ENCODE results near the gene PAX6.

The PAX6 gene

GRCh38 chr11:31819621-31820437, 8.7 kb upstream of the PAX6 start:
- TF ChIP-seq, protein P1, sequence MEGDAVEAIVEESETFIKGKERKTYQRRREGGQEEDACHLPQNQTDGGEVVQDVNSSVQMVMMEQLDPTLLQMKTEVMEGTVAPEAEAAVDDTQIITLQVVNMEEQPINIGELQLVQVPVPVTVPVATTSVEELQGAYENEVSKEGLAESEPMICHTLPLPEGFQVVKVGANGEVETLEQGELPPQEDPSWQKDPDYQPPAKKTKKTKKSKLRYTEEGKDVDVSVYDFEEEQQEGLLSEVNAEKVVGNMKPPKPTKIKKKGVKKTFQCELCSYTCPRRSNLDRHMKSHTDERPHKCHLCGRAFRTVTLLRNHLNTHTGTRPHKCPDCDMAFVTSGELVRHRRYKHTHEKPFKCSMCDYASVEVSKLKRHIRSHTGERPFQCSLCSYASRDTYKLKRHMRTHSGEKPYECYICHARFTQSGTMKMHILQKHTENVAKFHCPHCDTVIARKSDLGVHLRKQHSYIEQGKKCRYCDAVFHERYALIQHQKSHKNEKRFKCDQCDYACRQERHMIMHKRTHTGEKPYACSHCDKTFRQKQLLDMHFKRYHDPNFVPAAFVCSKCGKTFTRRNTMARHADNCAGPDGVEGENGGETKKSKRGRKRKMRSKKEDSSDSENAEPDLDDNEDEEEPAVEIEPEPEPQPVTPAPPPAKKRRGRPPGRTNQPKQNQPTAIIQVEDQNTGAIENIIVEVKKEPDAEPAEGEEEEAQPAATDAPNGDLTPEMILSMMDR (IDR thresholded peaks at IDR 0.05; ENCODE audit: extremely low read depth, insufficient read depth, missing control alignments) = no peak
- in situ Hi-C loops (cut with MboI; ENCODE audit: low pct_unique_long_range_greater_than_20kb, low sequenced_read_pairs, unreplicated experiment) = loop anchor here (25.0 kb wide), 1 partner anchor 617 kb away; the partner anchor contains the start of gene WT1
- DNase-seq (ENCODE audit: low spot score) = peak; percentile 33

GRCh38 chr11:31818874-31819331, 7.8 kb upstream of the PAX6 start:
- in situ Hi-C loops (cut with MboI; ENCODE audit: low pct_unique_long_range_greater_than_20kb, low sequenced_read_pairs, unreplicated experiment) = loop anchor here (25.0 kb wide), 1 partner anchor 618 kb away; the partner anchor contains the start of gene WT1
- TF ChIP-seq, protein P1 (IDR thresholded peaks at IDR 0.05; ENCODE audit: extremely low read depth, insufficient read depth, missing control alignments) = no peak
- DNase-seq (ENCODE audit: low spot score) = peak; percentile 28

DNA sequence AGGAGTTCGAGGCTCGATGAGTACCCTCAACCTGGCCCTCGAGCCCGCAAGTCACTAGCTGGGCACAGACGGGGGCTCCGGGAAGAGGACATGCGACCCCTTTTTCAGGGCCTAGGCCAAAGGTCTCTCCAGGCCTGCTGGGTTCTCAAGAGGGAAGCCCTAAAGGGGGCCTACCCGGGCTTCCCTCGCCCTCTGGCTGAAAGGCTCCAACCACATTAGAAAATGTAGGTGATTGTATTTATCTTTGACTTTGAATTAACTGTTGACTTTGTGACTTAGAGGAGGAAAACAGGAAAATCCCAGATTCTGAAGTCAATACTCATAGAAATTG, 7.3 kb upstream of the PAX6 start:
- in situ Hi-C loops (cut with MboI; ENCODE audit: low pct_unique_long_range_greater_than_20kb, low sequenced_read_pairs, unreplicated experiment) = loop anchor here (25.0 kb wide), 1 partner anchor 619 kb away; the partner anchor contains the start of gene WT1
- TF ChIP-seq, protein P1 (IDR thresholded peaks at IDR 0.05; ENCODE audit: extremely low read depth, insufficient read depth, missing control alignments) = no peak
- DNase-seq (ENCODE audit: low spot score) = no peak

DNA sequence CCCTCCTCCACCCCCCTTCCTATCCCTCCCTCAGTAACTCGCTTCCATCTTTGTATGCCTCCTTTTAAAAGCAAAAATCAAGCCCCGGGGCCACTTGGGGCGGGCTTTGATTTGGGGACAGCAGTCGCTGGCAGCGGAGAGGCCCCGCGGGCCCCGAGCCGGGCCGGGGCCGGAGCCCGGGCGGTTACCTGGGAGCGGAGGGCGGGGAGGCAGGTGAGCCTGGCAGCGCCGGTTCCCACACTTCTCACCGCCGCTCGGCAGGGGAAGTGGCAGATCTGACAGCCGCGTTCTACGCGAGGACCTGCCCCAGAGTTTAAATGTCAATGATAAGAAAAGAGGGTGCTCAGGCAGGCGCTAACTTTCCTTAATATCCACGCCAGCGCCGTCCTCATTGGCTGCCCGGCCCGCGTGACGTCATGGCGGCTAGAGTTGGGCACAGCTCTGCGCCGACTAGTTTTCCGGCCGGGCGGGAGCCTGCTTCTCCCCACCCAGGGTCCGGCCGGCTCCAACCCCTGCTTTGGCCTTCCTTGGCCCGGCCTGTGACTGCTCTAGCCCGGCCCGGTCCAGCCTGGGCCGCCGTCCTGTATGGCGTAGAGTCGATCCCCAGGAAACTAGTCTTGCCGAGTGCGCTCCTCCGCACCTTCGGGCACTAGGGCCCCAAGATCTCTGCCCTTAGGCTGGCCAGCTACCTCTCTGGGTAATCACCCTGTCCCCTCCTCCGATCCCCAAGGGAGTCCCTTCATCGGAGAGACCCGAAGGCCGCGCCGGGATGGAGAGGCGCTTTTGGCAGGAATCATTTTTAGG, 6.7 kb upstream of the PAX6 start:
- in situ Hi-C loops (cut with MboI; ENCODE audit: low pct_unique_long_range_greater_than_20kb, low sequenced_read_pairs, unreplicated experiment) = loop anchor here (25.0 kb wide), 1 partner anchor 619 kb away; the partner anchor contains the start of gene WT1
- TF ChIP-seq, protein P1 (IDR thresholded peaks at IDR 0.05; ENCODE audit: extremely low read depth, insufficient read depth, missing control alignments) = no peak
- DNase-seq (ENCODE audit: low spot score) = peak; percentile 44

GRCh38 chr11:31817054-31817620, 6.0 kb upstream of the PAX6 start:
- TF ChIP-seq, protein P1 (IDR thresholded peaks at IDR 0.05; ENCODE audit: extremely low read depth, insufficient read depth, missing control alignments) = no peak
- in situ Hi-C loops (cut with MboI; ENCODE audit: low pct_unique_long_range_greater_than_20kb, low sequenced_read_pairs, unreplicated experiment) = loop anchor here (25.0 kb wide), 1 partner anchor 620 kb away; the partner anchor contains the start of gene WT1
- peak; percentile 56 for DNase-seq (ENCODE audit: low spot score)

GRCh38 chr11:31816468-31817053, 5.4 kb upstream of the PAX6 start:
- peak; percentile 60 for DNase-seq (ENCODE audit: low spot score)
- in situ Hi-C loops (cut with MboI; ENCODE audit: low pct_unique_long_range_greater_than_20kb, low sequenced_read_pairs, unreplicated experiment) = loop anchor here (25.0 kb wide), 1 partner anchor 621 kb away; the partner anchor contains the start of gene WT1
- TF ChIP-seq, protein P1 (IDR thresholded peaks at IDR 0.05; ENCODE audit: extremely low read depth, insufficient read depth, missing control alignments) = no peak

All from GM13977 (cell line).